HCT116 (cell line): ENCODE results near the gene RBM44. TPM values are rescaled to one million over a fixed set of nuclear protein-coding genes. Genes with fewer than 3 reads are reported as not detected.
A peak's percentile ranks its signal among the peaks of the same experiment; 100 is the strongest.

Source experiments
- ATAC-seq: fragments of 200-7000 bp; cut with Tn5 transposase; 2 replicates; pipeline ENCODE4 v1.9.1; 2020; ENCODE audit warnings: mild to moderate bottlenecking, moderate library complexity
- BruUV-seq: library from RNA; stranded (reverse); fragments of 400-500 nt; replicated peaks from 2 replicates; lab custom pipeline; 2021; lab: Mats Ljungman, UMichigan
- CTCF ChIA-PET: fragments of 300-600 bp; sonication (Branson Sonifier 250); formaldehyde crosslinking; loops from one replicate; lab custom pipeline; 2021; ENCODE audit warnings: antibody characterized with exemption; lab: Charles Lee
- POLR2A ChIA-PET: fragments of 300-600, 350-600 bp; sonication (Branson Sonifier 250); formaldehyde crosslinking; loops from one replicate; lab custom pipeline; 2021; ENCODE audit warnings: antibody characterized with exemption; lab: Charles Lee
- RAD21 ChIA-PET, 2 experiments: fragments of 300-600 bp; sonication (Branson Sonifier 250); formaldehyde crosslinking; loops; one replicate each; lab custom pipeline; 2023; ENCODE audit warnings: low total read pairs in 2 of 2; ENCODE audit not compliant: uncharacterized antibody in 2 of 2, unreplicated experiment in 2 of 2, low non-redundant PET in 1 of 2; lab: Charles Lee
- DNase-seq: peaks from one replicate; pipeline ENCODE4 v3.0.0-alpha.2; 2010; ENCODE audit warnings: low read depth, low spot score
- H2AFZ ChIP-seq: fragments of 200-600 bp; shearing (Covaris generic), sonication (generic); 2 replicates; pipeline ENCODE4 v1.6.1; 2017; ENCODE audit warnings: low read depth, mixed run types, mixed read lengths, antibody characterized with exemption, low read length; ENCODE audit not compliant: poor library complexity, severe bottlenecking
- H3K27ac ChIP-seq: 2 replicates; pipeline ENCODE4 v1.5.1; 2012; ENCODE audit warnings: low read depth, low read length
- H3K27me3 ChIP-seq: fragments of 200-600 bp; sonication (generic); 2 replicates; pipeline ENCODE4 v1.6.1; 2016; ENCODE audit warnings: mixed run types, low read length, mixed read lengths; ENCODE audit not compliant: insufficient read depth
- H3K36me3 ChIP-seq, 2 experiments: fragments of 200-500 bp in 1 of 2; fragments of 200-600 bp in 1 of 2; sonication (Bioruptor generic) in 1 of 2; sonication (generic) in 1 of 2; 2 replicates each; pipeline versions ENCODE4 v1.5.1 to v1.6.1; 2014 to 2016; ENCODE audit warnings: low read length in 2 of 2, inconsistent platforms in 1 of 2, mixed read lengths in 1 of 2, mixed run types in 1 of 2; ENCODE audit not compliant: insufficient read depth in 2 of 2, control insufficient read depth in 1 of 2
- H3K4me1 ChIP-seq, 2 experiments: fragments of 200-600 bp in 1 of 2; sonication (generic) in 1 of 2; 2 replicates each; pipeline versions ENCODE4 v1.5.1 to v1.6.1; 2012 to 2017; ENCODE audit warnings: low read length in 2 of 2, inconsistent platforms in 1 of 2, mild to moderate bottlenecking in 1 of 2, mixed read lengths in 1 of 2, mixed run types in 1 of 2, moderate library complexity in 1 of 2; ENCODE audit not compliant: insufficient read depth in 2 of 2, control insufficient read depth in 1 of 2
- H3K4me2 ChIP-seq: fragments of 200-600 bp; sonication (generic); 2 replicates; pipeline ENCODE4 v1.6.1; 2017; ENCODE audit warnings: mixed run types, low read length, mixed read lengths
- H3K4me3 ChIP-seq, 2 experiments: fragments of 200-600 bp in 1 of 2; sonication (generic) in 1 of 2; replicated peaks in 1 of 2; 2 replicates each; pipeline ENCODE4 v1.5.1; 2011 to 2016; ENCODE audit warnings: low read length in 2 of 2, control low read depth in 1 of 2, low read depth in 1 of 2, mild to moderate bottlenecking in 1 of 2, mixed read lengths in 1 of 2, mixed run types in 1 of 2
- H3K79me2 ChIP-seq: fragments of 200-600 bp; sonication (generic); 2 replicates; pipeline ENCODE4 v1.6.1; 2017; ENCODE audit warnings: mild to moderate bottlenecking, mixed run types, low read length, moderate library complexity, mixed read lengths; ENCODE audit not compliant: insufficient read depth
- H3K9ac ChIP-seq: fragments of 200-600 bp; sonication (generic); 2 replicates; pipeline ENCODE4 v1.6.1; 2016; ENCODE audit warnings: low read length, mixed read lengths
- H3K9me2 ChIP-seq: fragments of 200-600 bp; sonication (generic), shearing (Covaris generic); 2 replicates; pipeline ENCODE4 v1.6.1; 2017; ENCODE audit warnings: mixed run types, mild to moderate bottlenecking, moderate library complexity; ENCODE audit not compliant: insufficient read depth
- H3K9me3 ChIP-seq, 2 experiments: fragments of 200-500 bp in 1 of 2; fragments of 200-600 bp in 1 of 2; sonication (Bioruptor generic) in 1 of 2; sonication (generic) in 1 of 2; 2 replicates each; pipeline ENCODE4 v1.6.1; 2014 to 2017; ENCODE audit warnings: low read length in 2 of 2, mixed read lengths in 2 of 2, inconsistent platforms in 1 of 2, low read depth in 1 of 2, mild to moderate bottlenecking in 1 of 2, mixed run types in 1 of 2, moderate library complexity in 1 of 2; ENCODE audit not compliant: control insufficient read depth in 1 of 2, insufficient read depth in 1 of 2
- H4K20me1 ChIP-seq: fragments of 200-600 bp; sonication (generic), shearing (Covaris generic); 2 replicates; pipeline ENCODE4 v1.6.1; 2017; ENCODE audit warnings: mixed run types, mild to moderate bottlenecking, moderate library complexity; ENCODE audit not compliant: insufficient read depth
- CBX3 ChIP-seq: IDR thresholded peaks from 2 replicates; pipeline ENCODE4 v1.6.1; 2012; ENCODE audit warnings: low read depth
- CTCF ChIP-seq, 3 experiments: fragments of 200-600 bp in 1 of 3; sonication (generic) in 1 of 3; IDR thresholded peaks in 2 of 3; conservative IDR thresholded peaks in 1 of 3; 2 replicates each; pipeline ENCODE4 v1.5.1; 2012 to 2017; ENCODE audit warnings: low read depth in 2 of 3, low read length in 2 of 3, antibody characterized with exemption in 1 of 3, borderline replicate concordance in 1 of 3, control low read depth in 1 of 3, mild to moderate bottlenecking in 1 of 3, mixed read lengths in 1 of 3, mixed run types in 1 of 3, moderate library complexity in 1 of 3; ENCODE audit not compliant: insufficient read depth in 1 of 3
- EGR1 ChIP-seq: IDR thresholded peaks from 2 replicates; pipeline ENCODE4 v1.6.1; 2012; ENCODE audit warnings: low read depth
- POLR2A ChIP-seq: IDR thresholded peaks from 2 replicates; pipeline ENCODE4 v1.7.0; 2011; ENCODE audit warnings: borderline replicate concordance; ENCODE audit not compliant: insufficient read depth, insufficient read length; ENCODE audit errors: extremely low read depth
- POLR2AphosphoS5 ChIP-seq: IDR thresholded peaks from 2 replicates; pipeline ENCODE4 v1.6.1; 2011; ENCODE audit warnings: mild to moderate bottlenecking, low read depth, low read length, moderate library complexity
- intact Hi-C: fragments of 100-400 bp; cut with micrococcal nuclease; formaldehyde crosslinking; loops from 2 replicates; pipeline ENCODE4 v1.10.0; 2022
- total RNA-seq: library from RNA; stranded (reverse); gene quantifications from one replicate; pipeline ENCODE4 v1.2.1, GENCODE V29; 2021; ENCODE audit not compliant: unreplicated experiment
- TF ChIP-seq, protein P1 (sequence below): IDR thresholded peaks from 2 replicates; pipeline ENCODE4 v1.6.1; 2011; ENCODE audit warnings: mild to moderate bottlenecking, low read length, moderate library complexity; ENCODE audit not compliant: insufficient replicate concordance; ENCODE audit errors: extremely low read depth

RBM44 gene
- total RNA-seq, 1 experiment from 2014 or later = 0.54 TPM

GRCh38 chr2:237864940-237865622 is 66.5 kb downstream of the RBM44 start (continued):
- TF ChIP-seq, protein P1, sequence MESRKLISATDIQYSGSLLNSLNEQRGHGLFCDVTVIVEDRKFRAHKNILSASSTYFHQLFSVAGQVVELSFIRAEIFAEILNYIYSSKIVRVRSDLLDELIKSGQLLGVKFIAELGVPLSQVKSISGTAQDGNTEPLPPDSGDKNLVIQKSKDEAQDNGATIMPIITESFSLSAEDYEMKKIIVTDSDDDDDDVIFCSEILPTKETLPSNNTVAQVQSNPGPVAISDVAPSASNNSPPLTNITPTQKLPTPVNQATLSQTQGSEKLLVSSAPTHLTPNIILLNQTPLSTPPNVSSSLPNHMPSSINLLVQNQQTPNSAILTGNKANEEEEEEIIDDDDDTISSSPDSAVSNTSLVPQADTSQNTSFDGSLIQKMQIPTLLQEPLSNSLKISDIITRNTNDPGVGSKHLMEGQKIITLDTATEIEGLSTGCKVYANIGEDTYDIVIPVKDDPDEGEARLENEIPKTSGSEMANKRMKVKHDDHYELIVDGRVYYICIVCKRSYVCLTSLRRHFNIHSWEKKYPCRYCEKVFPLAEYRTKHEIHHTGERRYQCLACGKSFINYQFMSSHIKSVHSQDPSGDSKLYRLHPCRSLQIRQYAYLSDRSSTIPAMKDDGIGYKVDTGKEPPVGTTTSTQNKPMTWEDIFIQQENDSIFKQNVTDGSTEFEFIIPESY = no peak

DNA sequence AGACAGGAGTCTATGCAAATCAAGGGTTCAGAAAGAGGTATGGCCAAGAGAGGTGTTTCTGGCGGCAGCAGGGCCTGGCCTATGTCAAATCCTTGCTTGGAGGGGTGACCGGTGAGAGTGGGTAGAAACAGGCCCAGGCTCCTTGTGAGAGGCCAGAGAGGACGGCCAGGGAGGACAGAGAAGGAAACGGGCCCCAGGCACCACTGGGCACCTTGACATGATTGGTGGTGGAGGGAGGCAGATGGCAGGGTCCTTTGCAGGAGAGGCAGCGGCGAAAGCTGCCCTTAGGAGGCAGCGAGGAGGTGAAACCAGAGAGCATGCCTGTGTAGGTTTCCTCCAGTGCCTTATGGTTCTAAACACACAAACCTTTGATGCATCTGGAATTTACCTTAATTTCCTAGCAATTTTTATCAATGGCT is 67.1 kb downstream of the RBM44 start:
- no TSS peak for BruUV-seq
- ChIA-PET CTCF (interaction anchor here (0.6 to 1.2 kb wide), 3 partner anchors 274 to 1818 kb away, joined by 3 to 4 read pairs (median 3); no protein-coding TSS in a partner anchor), RAD21 (no interaction called here), POLR2A (no interaction called here)
- no peaks in the 10 kb centered on the region for H3K9me3 ChIP-seq
- peaks cover 60 to 82% of the 10 kb centered on the region in 2 experiments for H3K4me1 ChIP-seq
- DNase-seq (no peak), ATAC-seq (peak; percentile 49)
- peak overlapping the region; percentile 79 for H3K4me2 ChIP-seq
- no peak for TF ChIP-seq CBX3
- TF ChIP-seq POLR2A = no peak
- TF ChIP-seq CTCF (IDR thresholded peaks at IDR 0.05 in 2 of 3, conservative IDR thresholded peaks at IDR 0.05 in 1 of 3; ENCODE audit: borderline replicate concordance in 1 of 3, insufficient read depth in 1 of 3, low read depth in 2 of 3, low read length in 2 of 3) = peak in 2 of 3 experiments; percentile 13 to 15; a peak in 2 of 6 replicates
- TF ChIP-seq EGR1 = no peak
- no peak for TF ChIP-seq POLR2AphosphoS5
- peaks cover 42% of the 10 kb centered on the region for H3K79me2 ChIP-seq
- H3K9me2 ChIP-seq = no peaks in the 10 kb centered on the region
- H4K20me1 ChIP-seq = no peaks in the 10 kb centered on the region
- intact Hi-C loops = no loop called here
- H3K9ac ChIP-seq = peak overlapping the region; percentile 65
- peak overlapping the region; percentile 90 for H3K27ac ChIP-seq
- peak overlapping the region; percentile 59 for H2AFZ ChIP-seq
- peak overlapping the region in 1 of 2 experiments; percentile 46; a peak in 3 of 4 replicates for H3K4me3 ChIP-seq
- no peaks in the 10 kb centered on the region for H3K27me3 ChIP-seq
- H3K36me3 ChIP-seq = no peaks in the 10 kb centered on the region
